ENCODE data around the gene ADGRA1.

ADGRA1 gene

DNA sequence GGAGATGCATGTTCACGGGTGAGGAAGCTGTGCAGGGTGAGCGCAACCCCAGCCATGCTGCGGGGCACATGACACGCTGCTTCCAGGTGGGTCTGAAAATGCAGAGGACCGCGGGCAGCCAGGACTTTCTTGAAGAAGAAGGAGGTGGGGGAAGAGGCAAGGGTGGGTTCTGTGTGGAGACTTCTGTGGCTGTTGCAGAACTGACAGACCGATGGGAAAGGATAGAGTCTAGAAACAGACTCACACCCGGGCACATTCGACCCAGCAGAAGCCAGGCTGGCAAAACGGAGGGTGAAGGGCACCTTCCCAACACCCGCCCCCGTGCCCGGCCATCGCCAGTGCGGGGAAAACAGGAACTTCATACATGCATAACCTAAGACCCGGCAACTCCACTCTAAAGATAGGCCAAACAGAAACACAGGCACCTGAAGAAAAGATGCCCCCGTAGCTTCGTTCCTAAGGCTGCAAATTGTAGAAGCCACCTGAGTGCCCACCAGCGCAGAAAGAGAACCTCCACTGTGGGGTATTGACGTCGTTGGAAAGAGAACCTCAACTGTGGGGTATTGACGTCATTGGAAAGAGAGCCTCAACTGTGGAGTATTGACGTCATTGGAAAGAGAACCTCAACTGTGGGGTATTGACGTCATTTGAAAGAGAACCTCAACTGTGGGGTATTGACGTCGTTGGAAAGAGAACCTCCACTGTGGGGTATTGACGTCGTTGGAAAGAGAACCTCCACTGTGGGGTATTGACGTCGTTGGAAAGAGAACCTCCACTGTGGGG, 67.5 kb downstream of the ADGRA1 start:
- DNase-seq, result no peak

DNA sequence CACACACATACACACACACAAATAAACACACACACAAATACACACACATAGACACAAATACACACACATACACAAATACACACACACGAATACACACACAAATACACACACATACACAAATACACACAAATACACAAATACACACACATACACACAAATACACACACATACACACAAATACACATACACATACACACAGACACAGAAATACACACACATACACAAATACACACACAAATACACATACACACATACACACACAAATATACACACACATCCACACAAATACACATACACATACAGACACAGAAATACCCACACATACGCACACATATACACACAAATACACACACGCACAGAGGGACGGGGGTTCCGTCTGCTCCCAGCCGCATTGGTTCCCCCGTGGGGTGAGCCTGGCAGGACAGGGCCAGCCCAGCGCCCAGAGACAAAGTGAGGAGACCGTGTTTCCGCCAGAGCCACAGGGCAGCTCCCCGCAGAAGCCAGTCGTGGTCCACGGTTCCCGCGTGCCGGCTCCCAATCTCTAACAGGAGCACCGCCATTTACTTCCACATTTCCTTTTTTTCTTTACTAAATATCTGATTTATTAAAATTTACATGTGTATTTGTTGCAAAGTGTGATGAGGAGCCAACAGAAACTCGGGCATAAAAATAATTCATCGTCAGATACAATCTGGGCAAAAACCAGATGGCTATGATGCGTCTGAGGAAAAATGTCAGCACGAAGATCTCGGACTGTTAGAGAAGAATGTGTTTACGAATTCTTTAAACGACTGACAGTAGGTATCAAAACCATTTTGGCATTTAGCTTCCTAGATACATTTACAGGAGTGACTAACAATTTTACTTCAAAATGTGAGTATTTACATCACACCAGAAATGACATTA, 69.2 kb downstream of the ADGRA1 start:
- no peak for DNase-seq

DNA sequence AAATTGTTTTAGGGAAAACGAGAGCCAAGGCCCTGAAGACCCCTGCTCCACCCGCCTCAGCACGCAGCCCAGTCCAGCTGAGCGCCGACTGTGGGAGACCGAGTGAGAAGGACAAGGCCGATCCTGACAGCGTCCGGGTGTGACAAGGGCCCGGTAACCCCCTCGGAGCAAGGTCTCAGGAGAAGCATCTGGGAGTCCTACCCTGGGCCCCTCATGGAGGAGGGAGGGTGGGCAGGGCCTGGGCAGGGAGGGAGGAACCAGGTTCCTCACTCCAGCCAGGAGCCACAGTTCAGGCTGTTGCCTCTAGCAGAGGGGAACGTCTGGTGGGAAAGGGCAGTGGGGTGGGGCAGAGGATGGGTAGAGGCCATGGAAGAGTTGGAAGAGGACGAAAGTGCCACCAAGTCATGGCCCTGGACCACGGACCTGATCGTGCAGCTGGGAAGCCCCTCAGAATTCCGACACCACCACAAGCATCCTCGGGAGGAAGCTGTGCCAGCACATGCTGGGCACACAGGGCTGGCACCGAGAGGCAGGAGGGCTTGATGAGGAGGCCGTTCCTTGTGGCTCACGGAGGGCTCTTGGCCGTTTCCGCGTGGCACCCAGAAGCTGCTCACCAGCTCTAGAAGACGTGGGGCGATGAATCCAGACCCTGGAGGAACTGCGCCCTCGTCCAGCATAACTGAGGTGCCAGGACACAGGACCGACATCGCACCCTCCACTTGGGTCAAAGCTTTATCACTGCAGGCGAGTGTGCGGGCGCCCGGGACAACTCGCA, 70.1 kb downstream of the ADGRA1 start:
- no peak for DNase-seq

DNA sequence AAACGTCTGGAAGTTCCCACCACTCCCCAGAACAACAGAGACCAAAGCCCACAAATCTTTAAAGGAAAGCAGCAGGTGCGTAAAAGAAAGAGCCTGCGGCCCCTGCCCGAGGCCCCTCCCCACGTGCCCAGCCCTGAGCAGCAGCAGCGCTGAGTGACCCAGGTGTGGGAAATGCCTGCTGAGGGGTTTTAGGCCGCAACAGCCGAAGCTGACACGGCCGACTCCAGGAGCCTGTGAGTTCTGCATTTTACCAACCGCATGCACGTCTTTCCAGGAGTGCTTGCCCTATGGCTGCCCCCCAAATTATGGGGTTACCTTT, 70.7 kb downstream of the ADGRA1 start:
- no peak for DNase-seq

DNA sequence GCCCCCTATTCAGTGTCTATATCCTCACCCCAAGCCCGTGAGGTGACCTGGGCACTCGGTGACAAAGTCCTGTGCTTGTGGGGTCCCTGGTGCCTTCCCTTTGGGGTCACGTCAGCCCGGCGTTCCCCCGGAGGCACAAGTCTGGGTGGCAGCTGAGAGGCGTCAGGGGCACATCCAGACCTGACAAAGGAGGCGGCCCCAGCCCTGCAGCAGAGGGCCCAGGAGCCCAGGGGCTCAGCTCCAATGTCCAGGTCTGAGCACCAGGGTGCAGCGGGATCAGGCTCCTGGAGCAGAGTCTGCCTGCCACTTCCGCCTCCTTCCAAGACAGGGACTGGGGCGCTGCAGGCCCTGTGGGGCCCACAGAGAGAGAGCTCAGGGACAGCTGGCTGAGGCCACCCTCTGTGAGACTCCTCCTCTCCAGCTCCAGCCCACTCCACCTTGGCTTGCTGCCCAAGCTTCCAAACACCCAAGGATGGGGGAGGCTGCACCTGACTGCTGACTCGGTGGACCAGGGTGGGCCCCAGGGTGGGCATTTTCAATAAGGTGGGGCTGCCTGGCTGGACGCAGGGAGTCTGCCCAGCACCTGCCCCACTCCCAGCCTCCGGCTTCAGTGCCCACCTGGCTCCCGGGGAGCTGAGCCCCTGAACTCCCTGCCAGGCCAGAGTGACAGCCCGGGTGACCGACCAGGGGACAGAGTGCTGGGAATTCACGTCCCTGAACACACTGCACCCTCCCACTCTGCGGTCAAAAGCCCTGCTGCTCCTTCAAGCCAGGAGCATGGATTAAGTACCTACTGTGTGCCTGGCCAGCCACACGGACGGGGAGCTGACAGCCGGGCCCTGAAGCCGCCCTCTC, 71.3 kb downstream of the ADGRA1 start:
- DNase-seq, result no peak

DNA sequence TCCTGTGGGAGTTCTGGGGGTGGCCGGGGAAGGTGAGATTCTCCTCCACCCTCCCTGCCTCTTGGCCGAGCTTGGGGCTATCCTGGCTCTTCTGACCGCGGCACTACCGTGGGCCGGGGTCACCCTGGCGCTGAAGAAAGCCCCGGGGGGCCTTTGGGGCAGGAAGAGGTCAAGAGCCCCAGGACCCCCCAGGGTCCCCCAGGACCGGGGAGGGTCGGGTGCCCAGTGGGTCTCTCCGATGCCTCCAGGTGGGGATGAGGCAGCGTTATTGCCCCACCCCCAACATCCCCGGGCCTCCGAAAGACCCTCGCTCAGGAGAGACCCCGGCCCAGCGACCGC, 71.9 kb downstream of the ADGRA1 start:
- DNase-seq, result no peak

DNA sequence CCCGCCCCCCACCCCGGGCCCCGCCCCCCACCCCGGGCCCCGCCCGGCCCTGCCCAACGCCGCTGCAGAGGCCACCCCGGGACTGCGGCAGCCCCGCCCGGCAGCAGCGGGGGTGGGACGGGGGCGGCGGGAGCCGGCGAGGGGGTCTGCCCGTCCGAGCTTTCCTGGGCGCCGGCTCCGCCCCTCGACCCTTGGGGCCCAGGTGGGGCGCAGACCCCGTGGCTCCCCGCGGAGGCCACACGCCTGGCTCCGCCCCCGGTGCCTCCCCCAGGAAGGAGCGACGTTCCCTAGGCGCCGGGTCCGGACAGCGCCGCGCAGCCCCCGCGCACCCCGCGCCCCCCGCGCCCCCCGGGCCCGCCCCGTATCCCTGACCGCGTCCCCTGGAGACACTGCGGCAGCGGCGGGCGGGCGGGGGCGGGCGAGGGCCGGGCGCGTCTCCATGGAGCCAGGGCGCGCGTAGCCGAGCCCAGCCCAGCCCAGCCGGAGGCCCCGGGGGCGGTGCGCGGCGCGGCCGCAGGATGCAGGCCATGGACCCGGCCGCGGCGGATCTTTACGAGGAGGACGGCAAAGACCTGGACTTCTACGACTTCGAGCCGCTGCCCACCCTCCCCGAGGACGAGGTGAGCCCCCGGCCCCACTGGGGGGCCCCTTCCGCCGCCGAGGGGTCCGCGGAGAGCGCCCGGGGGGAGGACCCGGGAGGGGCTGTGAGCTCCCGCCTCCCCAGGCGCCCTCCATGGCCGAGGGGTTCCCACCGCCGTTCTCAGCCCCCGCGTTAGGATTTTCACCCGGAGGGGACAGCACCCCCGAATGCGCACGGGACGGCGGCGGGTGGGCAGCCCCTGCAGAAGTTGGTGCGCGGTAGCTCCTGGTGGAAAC, 72.5 kb downstream of the ADGRA1 start, which contains the start of gene KNDC1:
Gene KNDC1 (plus strand): TSS at position 270 of the 876 bp plus-strand sequence. CDS start 249 bp downstream, at position 519.
- DNase-seq, result no peak

DNA sequence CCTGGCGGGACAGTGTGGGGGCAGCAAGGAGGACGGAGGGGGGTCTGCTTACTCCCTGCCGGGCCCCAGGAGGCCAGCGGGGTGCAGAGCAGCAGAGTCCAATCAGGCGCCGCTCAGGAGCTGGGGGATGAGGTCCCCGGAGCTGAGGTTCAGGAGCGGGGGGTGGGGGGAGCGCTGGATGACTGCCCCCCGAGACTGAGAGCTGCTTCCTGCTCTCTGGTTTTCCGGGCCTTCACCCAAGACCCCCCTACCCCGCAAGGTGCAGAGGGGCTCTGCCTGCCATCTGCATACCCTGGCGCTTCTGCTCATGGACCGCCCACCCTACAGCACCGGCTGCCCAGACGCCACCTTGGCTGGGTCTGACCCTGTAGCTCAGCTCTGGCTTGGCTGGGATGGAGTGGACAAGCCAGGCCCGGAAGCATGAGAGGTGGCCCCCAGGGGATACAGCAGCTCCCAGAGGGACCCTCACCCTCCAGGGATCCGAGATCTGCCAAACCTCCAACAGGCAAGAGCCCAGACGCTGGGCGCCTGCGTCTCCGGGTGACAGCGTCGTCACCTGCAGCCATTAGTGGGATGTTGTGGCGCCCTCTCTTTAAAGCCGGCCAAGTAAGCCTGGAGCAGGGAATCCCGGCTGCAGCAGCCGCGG, 73.2 kb downstream of the ADGRA1 start:
- no peak for DNase-seq

DNA sequence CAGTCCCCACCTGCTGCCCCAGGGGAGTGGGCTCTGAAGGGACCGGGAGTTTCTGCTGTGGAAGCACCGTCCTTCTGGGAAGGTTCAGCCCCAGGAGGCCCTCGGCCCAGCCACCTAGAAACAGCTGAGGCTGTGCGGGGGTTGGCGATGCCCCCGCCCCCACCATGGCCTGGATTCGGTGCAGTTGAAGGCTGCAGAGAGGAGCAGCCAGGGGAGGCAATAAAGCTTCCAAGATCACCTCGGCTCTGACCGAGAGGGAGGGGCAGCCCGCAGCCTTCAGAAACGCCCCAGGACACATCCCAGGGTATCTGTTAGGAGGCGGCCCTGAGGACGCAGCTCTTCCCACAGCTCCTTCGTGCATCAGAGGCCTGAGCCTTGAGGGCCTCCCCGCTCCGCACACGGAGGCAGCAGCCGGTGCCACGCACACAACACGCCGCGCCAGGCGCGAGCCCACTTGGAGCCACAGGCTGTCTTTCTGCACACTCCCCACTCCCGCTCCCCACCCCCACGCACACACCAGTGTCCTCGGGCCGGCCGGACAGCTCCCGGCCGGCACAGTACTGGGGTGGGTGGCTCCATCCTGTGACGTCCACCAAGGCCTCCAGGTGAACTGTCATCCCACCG, 73.9 kb downstream of the ADGRA1 start:
- no peak for DNase-seq

DNA sequence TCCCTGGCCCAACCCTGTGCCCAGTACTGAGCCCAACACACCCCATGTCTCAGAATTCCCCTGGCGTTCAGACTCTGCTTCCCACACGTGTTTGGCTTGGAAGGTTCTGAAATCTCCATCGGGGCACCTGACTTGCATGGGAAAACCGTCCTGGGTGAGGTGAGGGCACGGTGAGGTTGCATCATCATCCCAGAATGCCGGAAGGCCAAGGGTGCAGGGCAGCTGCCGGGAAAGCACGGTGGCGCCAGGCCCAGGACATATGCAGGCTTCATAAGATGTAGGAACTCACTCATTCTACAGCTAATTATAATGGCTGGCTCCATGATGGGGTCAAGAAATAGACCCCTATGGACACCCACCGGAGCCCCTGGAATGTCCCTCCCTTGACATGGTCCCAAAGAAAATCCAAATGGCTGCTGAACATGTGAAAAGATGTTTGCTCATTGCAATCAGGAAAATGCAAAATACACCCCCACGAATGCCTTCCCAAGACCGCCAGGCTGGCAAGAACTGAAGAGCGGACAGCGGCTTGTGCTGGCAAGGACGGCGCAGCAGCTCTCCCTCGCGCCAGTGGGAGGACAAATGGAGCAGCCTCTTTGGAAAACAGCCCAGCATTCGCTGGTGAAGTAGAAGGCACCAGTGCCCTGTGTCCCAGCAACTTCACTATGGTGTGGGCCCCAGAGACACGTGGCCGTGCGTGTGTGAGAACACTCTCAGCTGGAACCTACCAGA, 74.6 kb downstream of the ADGRA1 start:
- DNase-seq, result no peak

DNA sequence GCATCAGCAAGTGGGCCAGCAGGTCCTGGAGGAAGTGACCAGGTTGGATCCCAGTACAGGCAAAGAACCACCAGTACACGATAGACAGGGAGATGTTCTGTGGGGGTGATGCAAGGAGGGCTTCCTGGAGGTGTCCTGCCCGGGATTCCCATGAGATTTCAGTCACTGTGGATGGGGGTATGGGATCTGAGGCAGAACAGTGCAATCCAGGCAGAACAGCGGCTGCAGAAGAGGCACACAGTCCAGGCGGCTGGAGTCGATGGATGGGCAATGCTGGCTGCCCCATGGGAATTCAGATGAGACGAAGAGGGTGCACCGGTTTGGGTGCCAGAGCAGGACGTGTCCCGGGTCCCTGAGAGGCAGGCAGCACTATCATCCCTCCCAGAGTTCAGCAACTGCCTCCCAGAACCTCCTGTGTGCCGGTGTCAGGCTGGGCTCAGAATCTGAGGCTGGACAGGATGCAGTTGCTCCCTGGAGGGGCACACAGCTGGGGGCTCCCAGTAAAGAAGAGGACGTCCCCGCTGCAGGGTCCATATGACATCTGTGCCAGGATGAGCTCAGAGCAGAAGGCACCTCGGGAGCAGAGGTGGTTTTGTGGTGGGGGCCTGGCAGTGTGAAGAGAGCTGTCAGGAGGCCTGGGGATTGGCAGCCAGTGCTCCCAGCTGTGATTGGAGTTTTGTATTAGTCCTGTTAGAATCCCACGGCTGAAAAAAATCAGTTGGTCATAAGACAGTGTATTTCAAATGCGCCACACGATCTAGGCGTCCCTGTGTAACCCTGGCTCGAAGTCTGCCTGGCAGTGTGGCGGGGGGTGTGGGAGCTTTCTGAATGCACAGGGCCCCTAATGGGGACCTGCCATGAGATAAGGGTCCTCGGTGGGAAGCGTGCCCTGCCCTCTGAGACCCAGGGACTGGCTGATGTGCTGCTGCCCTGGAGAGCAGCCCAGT, 75.5 kb downstream of the ADGRA1 start:
- DNase-seq, result no peak

DNA sequence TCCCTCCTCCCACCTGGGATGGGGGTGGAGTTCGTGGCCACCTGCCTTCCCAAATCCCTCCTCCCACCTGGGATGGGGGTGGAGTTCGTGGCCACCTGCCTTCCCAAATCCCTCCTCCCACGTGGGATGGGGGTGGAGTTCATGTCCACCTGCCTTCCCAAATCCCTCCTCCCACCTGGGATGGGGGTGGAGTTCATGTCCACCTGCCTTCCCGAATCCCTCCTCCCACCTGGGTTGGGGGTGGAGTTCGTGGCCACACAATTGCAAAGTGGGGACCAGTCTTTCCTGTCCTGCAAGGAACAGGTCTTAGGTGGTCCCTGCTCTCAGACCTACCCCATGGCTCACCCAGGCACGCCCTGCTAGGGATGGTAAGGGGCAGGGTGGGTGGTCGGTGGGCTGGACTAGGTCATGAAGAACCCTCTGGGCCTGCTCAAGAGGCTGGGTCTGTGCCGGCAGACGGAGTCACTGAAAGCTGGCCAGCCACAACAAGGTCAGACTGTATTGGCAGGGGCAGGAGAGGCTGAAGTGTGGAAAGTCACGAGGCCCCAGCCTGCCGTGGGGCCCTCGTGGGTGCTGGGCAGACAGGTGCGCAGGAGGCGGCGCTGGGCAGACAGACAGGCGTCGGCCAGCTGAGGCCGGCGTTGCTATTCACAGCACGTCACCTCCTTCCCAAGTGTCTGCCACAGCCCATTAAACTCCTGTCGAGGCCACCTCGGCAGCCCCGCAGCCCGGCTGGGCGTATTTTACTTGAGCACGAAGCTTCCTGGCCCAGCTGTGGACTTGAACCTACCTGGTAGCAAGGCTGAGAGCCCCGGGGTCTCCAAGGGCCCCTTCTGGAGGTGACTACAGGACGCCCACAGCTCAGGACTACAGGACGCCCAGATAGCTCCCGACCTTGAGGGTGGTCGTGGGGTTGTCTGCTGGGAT, 76.4 kb downstream of the ADGRA1 start:
- DNase-seq, result no peak

DNA sequence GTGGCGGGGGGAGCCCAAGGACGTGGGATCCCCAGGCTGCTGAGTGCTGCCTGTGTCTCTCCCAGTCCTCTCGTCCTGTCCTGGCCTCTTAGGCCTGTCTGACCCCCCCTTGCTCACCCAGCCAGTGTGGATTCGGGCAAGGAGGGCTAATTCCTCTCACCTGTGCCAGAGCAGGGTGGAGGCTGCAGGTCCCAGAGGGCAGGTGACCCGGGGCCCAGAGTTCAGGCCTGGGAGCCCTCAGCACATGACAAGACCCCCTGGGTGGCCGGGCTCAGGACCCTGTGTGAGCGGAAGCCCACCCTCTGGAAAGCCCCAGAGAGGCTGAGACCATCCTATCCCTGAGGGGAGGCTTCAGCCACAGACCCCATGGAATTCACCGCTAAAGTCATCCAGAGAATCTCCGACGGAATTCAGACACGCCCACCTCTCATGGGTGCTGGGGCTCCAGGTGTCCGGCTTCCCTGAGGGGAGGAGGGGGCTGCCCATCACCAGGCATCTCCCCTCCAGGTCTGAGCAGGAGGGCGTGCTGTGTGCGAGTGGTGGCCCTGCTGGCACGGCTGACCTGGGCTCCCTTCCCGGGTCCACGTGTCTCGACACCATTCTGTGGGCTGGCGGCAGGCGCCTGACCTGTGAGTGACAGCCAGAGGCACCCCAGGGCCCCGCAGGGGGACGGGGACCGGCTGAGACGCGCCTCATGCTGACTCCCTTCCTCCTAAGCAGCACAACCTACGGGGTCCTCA, 77.3 kb downstream of the ADGRA1 start:
- DNase-seq, result no peak

DNA sequence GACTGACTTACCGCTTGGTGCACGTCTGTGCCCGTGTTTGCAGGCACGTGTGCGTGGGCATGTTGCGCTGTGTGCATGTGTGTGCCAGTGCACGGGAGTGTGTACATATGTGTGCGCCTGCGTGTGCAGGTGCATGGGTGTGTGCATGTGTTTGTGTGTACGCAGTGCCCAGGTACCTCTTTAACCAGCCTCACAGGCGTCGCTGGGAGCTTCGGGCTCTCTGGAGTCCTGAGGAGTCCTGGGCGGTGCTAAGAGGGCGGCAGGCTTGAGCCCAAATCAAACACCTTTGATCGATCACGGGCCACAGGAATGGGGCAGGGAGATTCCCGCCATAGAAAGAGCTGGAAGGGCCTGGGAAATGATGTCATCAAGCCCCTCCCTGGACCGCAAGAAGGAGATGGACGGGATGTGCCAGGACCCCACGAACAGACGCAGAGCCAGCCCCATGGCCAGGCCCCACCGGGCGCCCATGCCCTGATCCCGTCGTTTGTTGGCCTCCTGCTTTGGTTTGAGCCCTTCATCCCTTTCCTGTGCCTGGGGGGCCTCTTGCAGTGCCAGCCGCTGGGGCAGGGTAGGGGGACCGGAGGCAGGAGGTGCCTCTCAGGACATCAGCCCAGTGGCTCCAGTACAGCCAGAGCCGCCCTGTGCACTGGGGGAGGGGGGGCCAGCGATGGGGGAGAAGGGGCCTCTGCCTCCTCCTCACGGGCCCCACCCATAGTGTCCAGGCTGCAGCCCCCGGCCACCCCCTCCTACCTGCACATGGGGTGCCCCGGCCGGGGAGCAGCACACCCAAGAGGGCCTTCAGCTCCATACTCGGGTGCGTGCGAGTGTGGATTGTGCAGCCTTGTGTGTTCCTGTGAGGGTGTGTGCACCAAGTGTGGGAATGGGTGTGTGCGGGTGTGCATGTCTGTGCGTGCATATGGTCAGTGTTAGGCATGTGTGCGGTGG, 78.1 kb downstream of the ADGRA1 start:
- DNase-seq, result no peak

DNA sequence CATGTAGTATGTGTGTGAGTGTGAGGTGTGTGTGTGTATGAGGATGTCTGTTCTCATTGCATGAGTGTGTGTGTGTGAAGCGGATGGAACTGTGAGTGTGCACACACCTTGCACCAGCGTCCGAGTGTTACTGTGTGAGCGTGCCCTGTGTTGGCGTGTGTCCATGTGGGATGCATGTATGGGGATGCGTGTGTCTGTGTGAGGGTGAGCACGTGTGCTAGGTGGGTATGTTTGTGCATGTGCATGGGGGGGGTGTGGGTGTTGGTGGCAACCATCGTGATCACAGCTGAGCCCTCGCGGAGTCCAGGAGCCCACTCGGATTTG, 78.7 kb downstream of the ADGRA1 start:
- DNase-seq, result no peak
